IPS DF 6.9 (cell line): ENCODE results near the gene DCDC2.
"Not testable (repeated sequence)": the region's sequence is repeated elsewhere in the genome, so short reads cannot be mapped to it uniquely, and the experiment has no call there.

Experiments used
- DNase-seq: peaks from one replicate; pipeline ENCODE4 v3.0.0-alpha.2; 2013; ENCODE audit warnings: low read depth, low spot score
- H3K27ac ChIP-seq: one replicate; pipeline ENCODE4 v1.5.1; 2013; ENCODE audit warnings: low read length, control low read depth
- H3K27me3 ChIP-seq: 2 replicates; pipeline ENCODE4 v1.6.1; 2013; ENCODE audit warnings: mild to moderate bottlenecking, low read length; ENCODE audit not compliant: control insufficient read depth, insufficient read depth
- H3K36me3 ChIP-seq: 2 replicates; pipeline ENCODE4 v1.6.1; 2013; ENCODE audit warnings: low read length; ENCODE audit not compliant: control insufficient read depth, insufficient read depth
- H3K4me1 ChIP-seq: 2 replicates; pipeline ENCODE4 v1.6.1; 2013; ENCODE audit warnings: low read length; ENCODE audit not compliant: control insufficient read depth, insufficient read depth
- H3K4me3 ChIP-seq: 2 replicates; pipeline ENCODE4 v1.5.1; 2013; ENCODE audit warnings: mild to moderate bottlenecking, low read length
- H3K9me3 ChIP-seq: 2 replicates; pipeline ENCODE4 v1.6.1; 2013; ENCODE audit warnings: low read length, inconsistent platforms; ENCODE audit not compliant: control insufficient read depth, insufficient read depth
- WGBS: extraction: QIAGEN DNeasy Blood & Tissue Kit; methylation state at CpG from one replicate; pipeline ENCODE4 v1.1.7; 2013; ENCODE audit warnings: mixed read lengths, missing lambda C conversion rate; ENCODE audit not compliant: insufficient read length, insufficient coverage; 5-methylcytosine and 5-hydroxymethylcytosine counted together

Gene DCDC2

GRCh38 chr6:24240943-24241342, 116.9 kb downstream of the DCDC2 start:
- WGBS: no CpG with 5 or more reads among the region's 2 CpGs
- no peaks in the 10 kb centered on the region for H3K36me3 ChIP-seq
- no peak overlapping the region for H3K27ac ChIP-seq

DNA sequence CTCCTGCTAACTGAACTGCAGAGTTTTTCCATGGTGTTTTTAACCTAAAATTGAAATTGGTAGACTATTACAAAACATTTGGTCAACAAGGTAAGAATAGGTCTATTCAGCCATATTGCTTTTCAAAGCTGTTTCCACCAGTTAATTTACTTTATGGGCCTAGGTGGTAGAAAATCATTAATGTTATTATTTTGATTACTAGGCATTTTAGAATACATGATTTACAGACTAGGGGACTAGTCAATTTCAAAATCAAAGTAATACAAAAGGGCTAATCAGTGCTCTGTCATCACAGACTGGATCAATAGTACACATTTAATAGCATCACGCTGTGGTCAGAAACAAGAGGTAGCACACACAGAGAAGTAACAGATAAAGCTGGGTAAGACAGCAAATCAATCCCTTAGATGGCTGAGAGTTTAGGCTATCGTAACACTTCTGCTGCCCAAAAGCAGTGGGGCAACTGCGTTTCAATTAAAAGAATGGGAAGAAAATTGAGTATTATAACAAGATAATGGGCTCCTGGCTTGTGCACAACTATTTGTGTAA, 117.4 kb downstream of the DCDC2 start:
- Histone ChIP-seq H3K27me3 (no peaks in the 10 kb centered on the region), H3K4me1 (no peaks in the 10 kb centered on the region), H3K4me3 (no peak overlapping the region), H3K36me3 (no peaks in the 10 kb centered on the region), H3K27ac (no peak overlapping the region), H3K9me3 (no peaks in the 10 kb centered on the region)
- no CpG with 5 or more reads among the region's 3 CpGs for WGBS
- DNase-seq: no peak

More at GRCh38 chr6:24240943-24241342, 116.9 kb downstream of the DCDC2 start:
- Histone ChIP-seq H3K4me1 (no peaks in the 10 kb centered on the region), H3K4me3 (no peak overlapping the region), H3K27me3 (no peaks in the 10 kb centered on the region), H3K9me3 (no peaks in the 10 kb centered on the region)
- DNase-seq: no peak

DNA sequence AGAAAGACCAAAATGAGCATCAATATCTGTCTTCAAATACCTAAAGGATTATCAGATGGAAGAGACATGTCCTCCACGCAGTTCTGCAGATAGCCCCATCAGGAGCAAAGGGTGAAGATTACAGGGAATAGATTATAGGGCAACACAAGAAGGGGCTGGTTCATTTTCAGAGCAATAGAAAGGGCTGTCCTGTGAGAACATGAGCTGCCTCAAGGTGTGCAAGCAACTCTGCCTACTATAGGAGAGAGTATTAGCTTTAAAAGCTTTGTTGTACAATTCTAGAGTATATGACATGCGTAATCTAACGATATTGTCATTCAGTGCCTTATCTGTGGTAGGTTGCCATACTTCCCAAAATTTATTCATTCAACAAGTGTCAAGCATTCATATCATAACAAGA, 119.2 kb downstream of the DCDC2 start:
- DNase-seq: no peak
- Histone ChIP-seq H3K36me3 (no peaks in the 10 kb centered on the region), H3K4me1 (no peaks in the 10 kb centered on the region), H3K27ac (no peak overlapping the region), H3K4me3 (no peak overlapping the region), H3K27me3 (no peaks in the 10 kb centered on the region), H3K9me3 (no peaks in the 10 kb centered on the region)
- no CpG with 5 or more reads among the region's 3 CpGs for WGBS

DNA sequence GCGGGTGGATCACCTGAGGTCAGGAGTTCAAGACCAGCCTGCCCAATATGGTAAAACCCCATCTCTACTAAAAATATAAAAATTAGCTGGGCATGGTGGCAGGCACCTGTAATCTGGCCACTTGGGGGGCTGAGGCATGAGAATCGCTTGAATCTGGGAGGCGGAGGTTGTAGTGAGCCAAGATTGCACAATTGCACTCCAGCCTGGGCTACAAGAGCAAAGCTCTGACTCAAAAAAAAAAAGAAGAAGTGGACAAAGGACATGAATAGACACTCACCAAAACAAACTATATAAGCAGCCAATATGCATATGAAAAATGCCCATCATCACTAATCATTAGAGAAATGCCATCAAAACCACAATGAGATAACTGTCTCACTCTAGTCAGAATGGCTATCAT, 121.1 kb downstream of the DCDC2 start:
- not testable (repeated sequence) for H3K9me3 ChIP-seq, H3K36me3 ChIP-seq, H3K27ac ChIP-seq, DNase-seq, H3K27me3 ChIP-seq, H3K4me1 ChIP-seq, H3K4me3 ChIP-seq
- WGBS: no CpG with 5 or more reads among the region's 3 CpGs

DNA sequence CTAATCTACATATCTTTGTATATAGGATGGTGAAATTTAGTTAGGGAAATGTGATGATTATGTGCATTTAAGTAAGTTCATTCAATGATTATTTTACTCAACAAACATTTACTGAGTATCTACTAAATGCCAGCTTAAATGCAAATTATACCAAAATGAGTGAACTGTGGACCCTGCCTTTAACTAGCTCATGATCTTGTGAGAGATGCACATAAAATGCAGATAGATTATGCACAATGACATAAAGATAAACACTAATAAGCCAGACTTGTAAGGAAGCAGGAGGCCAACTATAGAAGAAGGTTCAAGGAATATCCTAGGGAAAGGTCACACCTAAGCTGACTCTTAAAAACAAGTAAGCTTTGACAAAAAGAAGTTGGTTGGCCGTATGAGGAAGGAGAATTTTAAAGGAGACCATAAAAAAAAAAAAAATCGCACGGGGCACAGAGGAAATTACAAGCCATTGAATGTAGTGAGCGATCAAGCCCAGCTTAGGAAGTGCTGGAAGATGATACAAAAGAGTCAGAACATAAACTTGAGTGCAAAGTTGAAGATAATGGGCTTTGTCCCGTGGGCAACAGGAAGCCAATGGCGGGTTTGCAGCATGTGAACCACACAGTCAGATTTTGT, 123.9 kb downstream of the DCDC2 start:
- Histone ChIP-seq H3K27ac (no peak overlapping the region), H3K4me3 (no peak overlapping the region), H3K9me3 (no peaks in the 10 kb centered on the region), H3K27me3 (no peaks in the 10 kb centered on the region), H3K4me1 (no peaks in the 10 kb centered on the region), H3K36me3 (no peaks in the 10 kb centered on the region)
- WGBS: no CpG with 5 or more reads among the region's 6 CpGs
- no peak for DNase-seq

- DNase-seq: no peak
- H3K9me3 ChIP-seq: no peaks in the 10 kb centered on the region
- no peak overlapping the region for H3K4me3 ChIP-seq
- no peak overlapping the region for H3K27ac ChIP-seq
- no peaks in the 10 kb centered on the region for H3K4me1 ChIP-seq
- no peaks in the 10 kb centered on the region for H3K27me3 ChIP-seq
- H3K36me3 ChIP-seq: no peaks in the 10 kb centered on the region
- no CpG with 5 or more reads among the region's 2 CpGs for WGBS
Observed at GRCh38 chr6:24231438-24231977, 126.4 kb downstream of the DCDC2 start.

GRCh38 chr6:24229696-24230405, 128.0 kb downstream of the DCDC2 start:
- no peaks in the 10 kb centered on the region for H3K27me3 ChIP-seq
- no peak overlapping the region for H3K27ac ChIP-seq
- no CpG with 5 or more reads among the region's 3 CpGs for WGBS
- no peaks in the 10 kb centered on the region for H3K9me3 ChIP-seq
- H3K4me3 ChIP-seq: no peak overlapping the region
- no peak for DNase-seq
- H3K36me3 ChIP-seq: no peaks in the 10 kb centered on the region
- H3K4me1 ChIP-seq: no peaks in the 10 kb centered on the region

GRCh38 chr6:24228681-24229255, 129.1 kb downstream of the DCDC2 start:
- no peaks in the 10 kb centered on the region for H3K9me3 ChIP-seq
- H3K27ac ChIP-seq: no peak overlapping the region
- WGBS: no CpG with 5 or more reads among the region's 3 CpGs
- DNase-seq: no peak
- no peaks in the 10 kb centered on the region for H3K27me3 ChIP-seq
- H3K36me3 ChIP-seq: no peaks in the 10 kb centered on the region
- H3K4me3 ChIP-seq: no peak overlapping the region
- H3K4me1 ChIP-seq: no peaks in the 10 kb centered on the region

- no peaks in the 10 kb centered on the region for H3K36me3 ChIP-seq
- H3K4me3 ChIP-seq: no peak overlapping the region
- no peaks in the 10 kb centered on the region for H3K9me3 ChIP-seq
- H3K27me3 ChIP-seq: no peaks in the 10 kb centered on the region
- no CpG with 5 or more reads among the region's 2 CpGs for WGBS
- DNase-seq: no peak
- H3K27ac ChIP-seq: no peak overlapping the region
- H3K4me1 ChIP-seq: no peaks in the 10 kb centered on the region
Observed at GRCh38 chr6:24228123-24228522, 129.7 kb downstream of the DCDC2 start.

- Histone ChIP-seq H3K9me3 (no peaks in the 10 kb centered on the region), H3K4me1 (no peaks in the 10 kb centered on the region), H3K27ac (no peak overlapping the region), H3K4me3 (no peak overlapping the region), H3K27me3 (no peaks in the 10 kb centered on the region), H3K36me3 (no peaks in the 10 kb centered on the region)
- no peak for DNase-seq
- WGBS: no CpG with 5 or more reads among the region's 4 CpGs
Observed at GRCh38 chr6:24227556-24227955, 130.3 kb downstream of the DCDC2 start.
